IMR-90 (cell line): ENCODE results near the gene B3GALNT1.

Experiments used
- ELK1 ChIP-seq: fragments of 150-350 bp; IDR thresholded peaks from 2 replicates; pipeline ENCODE4 v1.6.1; 2016; ENCODE audit warnings: low read depth, mild to moderate bottlenecking, low read length, moderate library complexity, borderline replicate concordance
- FOS ChIP-seq: fragments of 150-350 bp; IDR thresholded peaks from 2 replicates; pipeline ENCODE4 v1.6.1; 2016; ENCODE audit warnings: low read depth, low read length
- POLR2A ChIP-seq: IDR thresholded peaks from 2 replicates; pipeline ENCODE4 v1.6.1; 2012; ENCODE audit warnings: mild to moderate bottlenecking, low read depth, low read length
- RAD21 ChIP-seq: IDR thresholded peaks from 2 replicates; pipeline ENCODE4 v1.6.1; 2012; ENCODE audit warnings: low read length, improper control_type of control experiment
- SMC3 ChIP-seq: fragments of 150-350 bp; IDR thresholded peaks from 2 replicates; pipeline ENCODE4 v1.6.1; 2016; ENCODE audit warnings: low read depth, mild to moderate bottlenecking, antibody characterized with exemption, low read length, moderate library complexity

DNA sequence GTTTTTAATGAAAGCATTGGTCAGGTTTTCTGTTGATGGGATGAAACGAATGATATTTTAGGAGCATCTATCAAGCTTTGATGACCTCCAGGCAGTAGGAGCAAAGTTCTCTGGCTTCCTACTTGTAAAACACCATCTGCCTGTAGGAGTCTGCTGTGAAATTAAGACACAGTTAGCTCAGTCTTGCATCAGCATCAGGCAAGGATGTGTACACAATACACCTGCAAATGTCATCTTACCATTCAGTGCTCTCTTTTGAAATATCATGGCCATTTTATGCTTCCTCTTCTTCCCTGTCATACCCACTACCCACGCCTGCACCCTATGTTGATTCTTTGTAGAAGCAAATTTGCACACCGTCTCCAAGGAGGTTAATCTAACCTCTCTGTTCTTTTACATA is 38.2 kb downstream of the B3GALNT1 start:
- TF ChIP-seq SMC3 (no peak), ELK1 (no peak), FOS (no peak), POLR2A (no peak), RAD21 (no peak)
